ENCODE measurements around the gene PRDX3.

PRDX3 gene

DNA sequence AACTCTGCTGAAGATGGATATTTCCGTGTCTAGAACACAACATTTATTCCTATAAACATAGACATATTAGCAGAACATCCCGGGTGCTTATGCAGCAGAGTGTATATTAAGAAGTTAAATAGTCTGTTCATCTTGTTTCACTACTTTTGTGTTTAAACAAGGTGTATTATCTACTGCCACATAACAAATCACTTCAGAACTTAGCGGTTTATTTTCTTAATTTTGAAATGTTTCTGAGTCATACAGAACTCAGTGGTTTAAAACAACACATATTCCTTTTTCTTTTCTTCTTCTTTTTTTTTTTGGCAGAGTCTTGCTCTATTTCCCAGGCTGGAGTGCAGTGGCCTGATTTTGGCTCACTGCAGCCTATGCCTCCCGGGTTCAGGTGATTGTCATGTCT, 48.9 kb downstream of the PRDX3 start:
- DNase-seq (ENCODE audit: low read depth): no peak

DNA sequence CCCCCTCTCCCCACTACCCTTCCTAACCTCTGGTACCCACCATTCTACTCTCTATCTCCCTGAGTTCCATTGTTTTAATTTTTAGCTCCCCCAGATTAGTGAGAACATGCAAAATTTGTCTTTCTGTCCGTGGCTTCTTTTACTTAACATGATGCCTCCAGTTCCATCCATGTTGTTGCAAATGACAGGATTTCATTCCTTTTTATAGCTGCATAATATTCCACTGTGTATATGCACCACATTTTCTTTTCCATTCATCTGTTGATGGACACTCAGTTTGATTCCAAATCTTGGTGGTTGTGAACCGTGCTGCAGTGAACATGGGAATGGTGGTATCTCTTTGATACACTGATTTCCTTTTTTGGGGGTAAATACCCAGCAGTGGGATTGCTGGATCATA, 52.7 kb downstream of the PRDX3 start:
- DNase-seq (ENCODE audit: low read depth): no peak

DNA sequence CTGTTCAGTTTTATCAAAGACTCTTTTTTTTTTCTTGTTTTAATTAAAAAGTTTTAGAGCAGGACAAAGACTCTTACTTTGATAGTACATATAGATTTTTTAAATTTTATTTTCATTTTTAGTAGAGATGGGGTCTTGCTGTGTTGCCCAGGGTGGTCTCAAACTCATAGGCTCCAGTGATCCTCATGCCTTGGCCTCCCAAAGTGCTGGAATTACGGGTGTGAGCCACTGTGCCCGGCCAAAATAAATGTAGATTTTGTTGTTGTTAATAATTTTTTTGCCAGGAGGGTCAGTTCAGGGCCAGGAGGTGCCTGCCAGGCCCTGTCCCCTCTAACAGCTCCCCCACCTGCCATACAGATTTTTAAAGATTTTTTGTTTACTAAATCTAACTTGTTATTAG, 57.7 kb downstream of the PRDX3 start:
- DNase-seq (ENCODE audit: low read depth): no peak

DNA sequence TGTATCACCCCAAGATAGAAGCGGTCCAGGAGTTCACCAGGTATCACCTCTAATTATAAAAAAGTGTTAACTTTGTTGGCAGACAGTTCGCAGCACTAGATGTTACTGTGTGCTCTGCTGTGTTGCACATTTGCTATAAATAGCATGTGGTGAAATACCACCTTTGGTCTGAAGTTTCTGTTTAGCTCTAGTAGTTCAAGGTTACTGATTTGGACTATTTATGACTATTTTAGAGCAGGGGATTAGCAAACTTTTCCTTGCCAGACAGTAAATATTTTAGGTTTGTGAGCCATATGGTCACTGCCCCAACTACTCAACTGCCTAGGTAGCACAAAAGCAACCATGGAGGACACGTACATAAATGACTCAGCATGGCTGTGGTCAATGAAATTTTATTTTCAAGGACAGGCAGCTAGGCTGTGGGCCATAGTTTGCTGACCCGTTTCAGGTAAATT, 58.2 kb downstream of the PRDX3 start:
- no peak for DNase-seq (ENCODE audit: low read depth)

DNA sequence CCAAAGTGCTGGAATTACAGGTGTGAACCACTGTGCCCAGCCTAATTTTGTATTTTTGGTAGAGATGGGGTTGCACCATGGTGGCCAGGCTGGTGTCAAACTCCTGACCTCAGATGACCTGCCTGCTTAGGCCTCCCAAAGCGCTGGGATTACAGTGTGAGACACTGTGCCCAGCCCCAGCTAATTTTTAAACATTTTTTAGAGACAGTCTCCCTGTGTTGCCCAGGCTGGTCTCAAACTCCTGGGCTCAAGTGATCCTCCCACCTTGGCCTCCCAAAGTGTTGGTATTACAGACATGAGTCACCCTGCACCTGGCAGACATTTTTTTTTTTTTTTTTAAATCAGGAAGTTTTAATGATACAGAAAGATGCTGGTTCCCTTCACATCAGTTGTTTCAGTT, 59.2 kb downstream of the PRDX3 start:
- DNase-seq (ENCODE audit: low read depth): no peak

DNA sequence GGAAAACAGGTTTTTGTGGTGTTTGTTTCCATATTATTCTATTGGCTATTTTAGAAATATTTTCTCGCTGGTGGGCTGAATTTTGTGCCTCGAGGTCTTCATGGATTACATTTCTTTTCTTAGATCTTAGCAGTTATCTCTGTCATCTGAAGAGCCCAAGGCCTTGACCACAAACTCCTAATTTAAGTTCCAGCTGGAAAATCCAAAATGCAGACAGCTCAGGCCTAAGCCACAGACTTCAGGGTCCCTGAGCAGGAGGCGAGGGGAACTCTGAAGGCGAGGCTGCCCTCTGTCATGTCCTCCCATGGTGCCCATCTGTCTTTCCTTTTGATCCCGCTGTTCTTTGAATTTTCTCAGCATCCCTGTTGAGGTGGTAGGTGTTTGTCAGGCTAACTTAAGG, 60.4 kb downstream of the PRDX3 start:
- no peak for DNase-seq (ENCODE audit: low read depth)

Data from stimulated activated CD8-positive, alpha-beta memory T cell treated with anti-CD3 and anti-CD28 coated beads, Interleukin-7, amount 100 ng/mL, for 24 hours (primary cell).